CD4-positive, alpha-beta T cell (primary cell): Measurements from ENCODE around the gene NR2F1-AS1. TPM values are rescaled to one million over a fixed set of nuclear protein-coding genes. Genes with fewer than 3 reads are reported as not detected.

Experiments
- ATAC-seq: fragments of 200-7000 bp; cut with Tn5 transposase; one replicate; pipeline ENCODE4 v1.10.0; 2022; ENCODE audit warnings: mild to moderate bottlenecking; ENCODE audit not compliant: poor library complexity
- CTCF ChIA-PET: fragments of 350-600 bp; sonication (Branson Sonifier 250); formaldehyde crosslinking; loops from one replicate; lab custom pipeline; 2021; ENCODE audit warnings: antibody characterized with exemption, inconsistent platforms; lab: Charles Lee
- POLR2A ChIA-PET: fragments of 350-600 bp; sonication (Branson Sonifier 250); formaldehyde crosslinking; loops from one replicate; lab custom pipeline; 2021; ENCODE audit warnings: antibody characterized with exemption, inconsistent platforms; lab: Charles Lee
- DNase-seq, 14 experiments: peaks; one replicate each; pipeline ENCODE4 v3.0.0-alpha.2; 2013 to 2020; ENCODE audit warnings: mixed read lengths in 2 of 14
- H3K27ac ChIP-seq, 2 donors: one replicate each; pipeline versions ENCODE4 v1.5.1 to v1.7.0; 2013; ENCODE audit warnings: low read length in 2 of 2, low read depth in 1 of 2, mild to moderate bottlenecking in 1 of 2
- H3K27me3 ChIP-seq, 2 experiments: 1 replicate in 1 of 2; 2 replicates in 1 of 2; pipeline versions ENCODE4 v1.6.1 to v1.7.0; 2013; ENCODE audit warnings: low read length in 2 of 2, control low read depth in 1 of 2, mild to moderate bottlenecking in 1 of 2, moderate library complexity in 1 of 2; ENCODE audit not compliant: insufficient read depth in 2 of 2, control insufficient read depth in 1 of 2
- H3K36me3 ChIP-seq: one replicate; pipeline ENCODE4 v1.6.1; 2013; ENCODE audit warnings: low read length, control low read depth; ENCODE audit not compliant: insufficient read depth
- H3K4me1 ChIP-seq: one replicate; pipeline ENCODE4 v1.6.1; 2013; ENCODE audit warnings: low read length, control low read depth; ENCODE audit not compliant: insufficient read depth
- H3K4me3 ChIP-seq: one replicate; pipeline ENCODE4 v1.5.1; 2013; ENCODE audit warnings: mild to moderate bottlenecking, low read length, moderate library complexity
- H3K9me3 ChIP-seq, 2 experiments: 1 replicate in 1 of 2; 2 replicates in 1 of 2; pipeline versions ENCODE4 v1.6.1 to v1.7.0; 2013; ENCODE audit warnings: low read length in 2 of 2, mild to moderate bottlenecking in 2 of 2, control low read depth in 1 of 2, moderate library complexity in 1 of 2; ENCODE audit not compliant: control insufficient read depth in 1 of 2, insufficient read depth in 1 of 2
- H3K27ac Mint-ChIP-seq: one replicate; pipeline ENCODE4 v1.8.0; 2020; ENCODE audit warnings: mixed read lengths
- H3K27me3 Mint-ChIP-seq: one replicate; pipeline ENCODE4 v1.8.0; 2021; ENCODE audit warnings: mixed read lengths
- H3K36me3 Mint-ChIP-seq: one replicate; pipeline ENCODE4 v1.8.0; 2021; ENCODE audit warnings: low read depth, mixed read lengths
- H3K4me1 Mint-ChIP-seq: one replicate; pipeline ENCODE4 v1.8.0; 2021; ENCODE audit warnings: low read depth, mixed read lengths
- H3K4me3 Mint-ChIP-seq: one replicate; pipeline ENCODE4 v1.8.0; 2020; ENCODE audit warnings: mild to moderate bottlenecking, mixed read lengths
- H3K9me3 Mint-ChIP-seq: one replicate; pipeline ENCODE4 v1.8.0; 2020; ENCODE audit warnings: mixed read lengths
- intact Hi-C, 2 experiments: fragments of 100-400 bp; cut with DNase I in 1 of 2; cut with micrococcal nuclease in 1 of 2; formaldehyde crosslinking; loops; one replicate each; pipeline versions ENCODE4 v1.15.1 to v1.9.0; 2023 to 2025; cut with DNase I, micrococcal nuclease
- total RNA-seq, 174 experiments: library from RNA in 2 of 174; stranded (reverse) in 2 of 174; gene quantifications; one replicate each; pipeline ENCODE4 v1.2.3 and lab custom pipeline; 2021 to 2026
- TF ChIP-seq, protein P1 (sequence below): fragments of 200-600 bp; IDR thresholded peaks from one replicate; pipeline ENCODE4 v1.8.0; 2022; ENCODE audit warnings: antibody characterized with exemption, mild to moderate bottlenecking

Gene NR2F1-AS1
- total RNA-seq, 2 experiments from 2014 or later: not detected

DNA sequence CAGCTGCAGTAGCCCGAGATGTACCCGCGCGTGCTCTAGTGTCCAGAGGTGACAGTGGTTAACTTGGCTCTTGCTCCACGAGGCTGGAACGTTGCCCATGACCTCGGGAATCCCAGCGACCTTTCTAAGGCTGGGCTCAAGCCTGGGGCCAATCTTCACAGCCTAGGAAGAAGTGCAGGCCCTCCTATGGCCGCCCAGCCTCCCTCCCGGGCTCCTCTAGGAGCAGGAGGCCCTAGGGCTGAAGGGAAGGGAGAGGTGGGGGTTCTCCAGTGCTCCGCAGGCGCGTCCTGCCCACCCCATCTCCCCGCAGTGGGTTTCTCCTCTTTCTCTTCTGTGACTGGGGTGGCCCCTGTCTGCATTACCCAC lies 15.3 kb upstream of the NR2F1-AS1 start:
- no peak overlapping the region for H3K4me3 ChIP-seq
- ChIA-PET POLR2A (interaction anchor here (0.7 kb wide), 1 partner anchor 10 kb away, joined by 6 read pairs; no protein-coding TSS in a partner anchor), CTCF (no interaction called here)
- intact Hi-C loops: loop anchor here in 1 of 2 experiments (10.0 kb wide), 1 partner anchor 1019 kb away; the partner anchor contains the start of genes KIAA0825 and SLF1
- TF ChIP-seq, protein P1, sequence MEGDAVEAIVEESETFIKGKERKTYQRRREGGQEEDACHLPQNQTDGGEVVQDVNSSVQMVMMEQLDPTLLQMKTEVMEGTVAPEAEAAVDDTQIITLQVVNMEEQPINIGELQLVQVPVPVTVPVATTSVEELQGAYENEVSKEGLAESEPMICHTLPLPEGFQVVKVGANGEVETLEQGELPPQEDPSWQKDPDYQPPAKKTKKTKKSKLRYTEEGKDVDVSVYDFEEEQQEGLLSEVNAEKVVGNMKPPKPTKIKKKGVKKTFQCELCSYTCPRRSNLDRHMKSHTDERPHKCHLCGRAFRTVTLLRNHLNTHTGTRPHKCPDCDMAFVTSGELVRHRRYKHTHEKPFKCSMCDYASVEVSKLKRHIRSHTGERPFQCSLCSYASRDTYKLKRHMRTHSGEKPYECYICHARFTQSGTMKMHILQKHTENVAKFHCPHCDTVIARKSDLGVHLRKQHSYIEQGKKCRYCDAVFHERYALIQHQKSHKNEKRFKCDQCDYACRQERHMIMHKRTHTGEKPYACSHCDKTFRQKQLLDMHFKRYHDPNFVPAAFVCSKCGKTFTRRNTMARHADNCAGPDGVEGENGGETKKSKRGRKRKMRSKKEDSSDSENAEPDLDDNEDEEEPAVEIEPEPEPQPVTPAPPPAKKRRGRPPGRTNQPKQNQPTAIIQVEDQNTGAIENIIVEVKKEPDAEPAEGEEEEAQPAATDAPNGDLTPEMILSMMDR: no peak
- peaks cover 89 to 95% of the 10 kb centered on the region in 2 experiments for H3K27me3 ChIP-seq
- Mint-ChIP-seq H3K9me3 (peaks cover 3% of the 10 kb centered on the region), H3K4me1 (peaks cover 14% of the 10 kb centered on the region), H3K4me3 (no peak overlapping the region), H3K27ac (no peak overlapping the region), H3K27me3 (peaks cover 70% of the 10 kb centered on the region), H3K36me3 (no peaks in the 10 kb centered on the region)
- H3K4me1 ChIP-seq: peaks cover 29% of the 10 kb centered on the region
- H3K9me3 ChIP-seq: peaks cover 12 to 49% of the 10 kb centered on the region in 2 experiments
- no peak overlapping the region for H3K27ac ChIP-seq
- DNase-seq: no peak
- no peak for ATAC-seq
- no peaks in the 10 kb centered on the region for H3K36me3 ChIP-seq

DNA sequence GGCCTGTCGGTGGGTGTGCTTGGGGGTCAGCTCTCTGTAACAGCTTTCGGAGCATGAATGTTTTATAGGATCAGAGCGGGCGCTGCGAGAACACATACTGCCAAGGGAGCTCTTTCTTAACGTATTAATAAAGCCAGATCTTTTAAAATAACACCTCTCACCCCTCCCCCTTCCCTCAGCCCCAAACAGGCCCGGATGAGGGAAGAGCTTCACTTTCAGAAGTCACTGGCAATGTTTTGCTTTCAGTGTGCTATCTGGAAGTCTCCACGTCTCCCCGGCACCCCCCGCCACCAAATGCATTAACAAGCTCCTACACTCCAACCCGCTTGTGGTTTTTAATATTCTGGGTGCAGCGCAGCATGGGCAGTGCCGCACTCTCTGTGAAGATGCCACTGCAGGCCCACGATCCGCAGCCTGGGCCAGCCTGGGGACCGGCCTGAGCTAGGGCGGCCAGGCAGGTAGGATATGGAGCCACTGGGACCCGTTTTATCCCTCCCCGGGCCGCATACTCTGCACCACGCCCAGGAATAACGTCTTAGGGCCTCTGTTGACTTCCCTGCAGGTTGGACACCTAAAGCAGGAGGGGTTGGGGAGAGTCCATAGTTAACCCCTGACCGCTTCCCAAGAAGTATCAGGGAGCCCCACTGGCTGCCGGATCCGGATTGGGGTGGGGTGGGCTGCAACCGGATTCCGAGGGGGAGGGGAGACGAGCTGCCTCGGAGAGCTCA lies 14.6 kb upstream of the NR2F1-AS1 start:
- Mint-ChIP-seq H3K4me3 (no peak overlapping the region), H3K27ac (no peak overlapping the region), H3K27me3 (peaks cover 77% of the 10 kb centered on the region), H3K36me3 (no peaks in the 10 kb centered on the region), H3K4me1 (peaks cover 14% of the 10 kb centered on the region), H3K9me3 (peaks cover 3% of the 10 kb centered on the region)
- DNase-seq (no peak), ATAC-seq (no peak)
- H3K27ac ChIP-seq: no peak overlapping the region
- TF ChIP-seq, protein P1: no peak
- H3K4me1 ChIP-seq: peaks cover 29% of the 10 kb centered on the region
- H3K4me3 ChIP-seq: no peak overlapping the region
- peaks cover 12 to 51% of the 10 kb centered on the region in 2 experiments for H3K9me3 ChIP-seq
- H3K27me3 ChIP-seq: peaks cover 87 to 95% of the 10 kb centered on the region in 2 experiments
- intact Hi-C loops: loop anchor here in 1 of 2 experiments (10.0 kb wide), 1 partner anchor 1019 kb away; the partner anchor contains the start of genes KIAA0825 and SLF1
- no peaks in the 10 kb centered on the region for H3K36me3 ChIP-seq
- POLR2A ChIA-PET: interaction anchor here (0.7 kb wide), 1 partner anchor 9 kb away, joined by 6 read pairs; no protein-coding TSS in a partner anchor
- CTCF ChIA-PET: interaction anchor here (0.7 kb wide), 1 partner anchor 12 kb away, joined by 3 read pairs; no protein-coding TSS in a partner anchor

DNA sequence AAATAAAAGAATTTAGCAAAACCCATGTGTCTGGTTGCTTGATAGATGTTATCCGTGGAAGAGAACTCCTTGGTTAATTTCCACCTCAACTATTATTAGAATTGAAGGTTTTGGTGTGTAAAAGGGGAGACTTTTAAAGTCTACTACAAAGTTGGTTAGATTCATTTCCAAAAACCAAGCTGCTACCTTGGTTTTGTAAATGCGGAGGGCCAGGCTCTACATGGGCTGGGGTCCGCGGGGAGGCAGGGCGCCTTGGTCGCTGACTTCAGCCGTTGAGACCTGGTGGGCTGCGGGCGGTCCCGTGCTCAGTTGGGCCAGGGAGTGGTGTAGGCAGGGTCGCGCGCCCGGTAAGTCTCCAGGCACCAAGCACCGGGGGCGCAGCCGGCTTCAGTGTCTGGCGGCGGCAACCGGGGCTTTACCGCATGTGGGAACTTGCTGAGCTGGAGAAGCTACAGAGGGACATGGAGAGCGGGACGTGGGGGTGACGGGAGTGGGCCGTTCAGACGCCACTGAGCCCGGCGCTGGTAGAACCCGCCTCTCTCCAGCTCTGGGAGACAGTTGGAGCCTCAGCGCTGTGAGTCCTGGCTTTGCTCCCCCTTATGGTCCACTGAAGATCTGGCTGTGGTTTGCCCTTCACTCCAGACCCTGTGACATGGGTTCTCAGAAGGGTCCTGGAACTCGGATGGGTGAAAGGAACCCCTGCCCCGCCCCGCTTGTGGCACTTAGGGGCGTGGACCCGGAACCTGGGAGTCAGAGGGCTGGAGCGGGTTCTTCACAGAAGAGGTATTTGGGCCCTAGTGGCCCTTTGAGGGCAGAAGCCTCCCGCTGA lies 13.8 kb upstream of the NR2F1-AS1 start:
- CTCF ChIA-PET: interaction anchor here (0.7 kb wide), 1 partner anchor 13 kb away, joined by 3 read pairs; no protein-coding TSS in a partner anchor
- intact Hi-C loops: loop anchor here in 1 of 2 experiments (10.0 kb wide), 1 partner anchor 1020 kb away; the partner anchor contains the start of genes KIAA0825 and SLF1

More for the DNA sequence above, 13.8 kb upstream of the NR2F1-AS1 start:
- peaks cover 12 to 54% of the 10 kb centered on the region in 2 experiments for H3K9me3 ChIP-seq
- H3K4me3 ChIP-seq: no peak overlapping the region
- H3K4me1 Mint-ChIP-seq: peaks cover 14% of the 10 kb centered on the region
- POLR2A ChIA-PET: no interaction called here
- H3K36me3 Mint-ChIP-seq: no peaks in the 10 kb centered on the region
- H3K4me3 Mint-ChIP-seq: no peak overlapping the region
- no peak for DNase-seq
- H3K27me3 Mint-ChIP-seq: peaks cover 85% of the 10 kb centered on the region
- ATAC-seq: no peak
- no peak overlapping the region for H3K27ac ChIP-seq
- TF ChIP-seq, protein P1: no peak
- H3K4me1 ChIP-seq: peaks cover 29% of the 10 kb centered on the region
- H3K27me3 ChIP-seq: peaks cover 88 to 95% of the 10 kb centered on the region in 2 experiments
- H3K27ac Mint-ChIP-seq: no peak overlapping the region
- H3K9me3 Mint-ChIP-seq: peaks cover 3% of the 10 kb centered on the region
- no peaks in the 10 kb centered on the region for H3K36me3 ChIP-seq
